RWPE2 (cell line): ENCODE results near the gene PRH2.

Source experiments
- ATAC-seq: fragments of 200-7000 bp; cut with Tn5 transposase; 3 replicates; pipeline ENCODE4 v1.9.1; 2021; ENCODE audit warnings: low read depth
- DNase-seq: peaks from one replicate; pipeline ENCODE4 v3.0.0-alpha.2; 2020; ENCODE audit warnings: low spot score
- H3K27ac ChIP-seq: fragments of 450-650 bp; 2 replicates; pipeline ENCODE4 v1.5.1; 2017; ENCODE audit warnings: mild to moderate bottlenecking; ENCODE audit not compliant: poor library complexity, severe bottlenecking
- H3K27me3 ChIP-seq: fragments of 250-450 bp; sonication (Bioruptor Pico); 2 replicates; pipeline ENCODE4 v1.5.1; 2021; ENCODE audit warnings: mild to moderate bottlenecking, moderate library complexity; ENCODE audit not compliant: insufficient read depth, poor library complexity, severe bottlenecking
- H3K36me3 ChIP-seq: fragments of 250-450 bp; sonication (Bioruptor Pico); 2 replicates; pipeline ENCODE4 v1.5.1; 2020; ENCODE audit warnings: low read depth, mild to moderate bottlenecking, moderate library complexity
- H3K4me1 ChIP-seq: fragments of 250-450 bp; sonication (Bioruptor Pico); 2 replicates; pipeline ENCODE4 v1.5.1; 2021; ENCODE audit warnings: mild to moderate bottlenecking, moderate library complexity; ENCODE audit not compliant: insufficient read depth, poor library complexity, severe bottlenecking
- H3K4me3 ChIP-seq: fragments of 250-450 bp; sonication (Bioruptor Pico); 2 replicates; pipeline ENCODE4 v1.5.1; 2021; ENCODE audit warnings: mild to moderate bottlenecking, moderate library complexity; ENCODE audit not compliant: severe bottlenecking
- H3K9me3 ChIP-seq: fragments of 250-450 bp; sonication (Bioruptor Pico); 2 replicates; pipeline ENCODE4 v1.5.1; 2021; ENCODE audit warnings: mild to moderate bottlenecking, moderate library complexity; ENCODE audit not compliant: severe bottlenecking
- TF ChIP-seq, protein P1 (sequence below): fragments of 450-650 bp; IDR thresholded peaks from one replicate; pipeline ENCODE4 v1.5.1; 2017; ENCODE audit warnings: mild to moderate bottlenecking, moderate library complexity; ENCODE audit not compliant: poor library complexity, severe bottlenecking

Gene PRH2

DNA sequence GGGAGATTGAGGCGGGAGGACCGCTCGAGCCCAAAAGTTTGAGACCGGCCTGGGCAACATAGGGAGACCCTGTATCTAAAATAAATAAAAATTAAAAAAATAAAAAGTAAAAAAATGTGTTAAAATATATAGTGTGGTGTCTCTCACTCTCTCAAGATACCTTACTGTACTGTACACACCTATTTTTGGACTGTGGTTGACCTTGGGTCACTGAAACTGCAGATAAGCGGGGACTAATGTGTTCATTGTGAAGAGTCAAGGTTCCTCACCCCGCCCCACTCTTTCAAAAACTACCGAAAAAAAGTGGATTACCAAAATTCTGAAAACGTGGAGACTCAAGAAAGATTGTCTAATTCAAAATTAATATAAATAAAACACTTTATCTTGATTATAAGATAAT lies 18.7 kb upstream of the PRH2 start:
- H3K4me3 ChIP-seq, result no peak overlapping the region
- H3K27ac ChIP-seq, result no peak overlapping the region
- H3K9me3 ChIP-seq, result no peaks in the 10 kb centered on the region
- DNase-seq (no peak), ATAC-seq (no peak)
- H3K27me3 ChIP-seq, result no peaks in the 10 kb centered on the region
- H3K36me3 ChIP-seq, result no peaks in the 10 kb centered on the region
- TF ChIP-seq, protein P1, sequence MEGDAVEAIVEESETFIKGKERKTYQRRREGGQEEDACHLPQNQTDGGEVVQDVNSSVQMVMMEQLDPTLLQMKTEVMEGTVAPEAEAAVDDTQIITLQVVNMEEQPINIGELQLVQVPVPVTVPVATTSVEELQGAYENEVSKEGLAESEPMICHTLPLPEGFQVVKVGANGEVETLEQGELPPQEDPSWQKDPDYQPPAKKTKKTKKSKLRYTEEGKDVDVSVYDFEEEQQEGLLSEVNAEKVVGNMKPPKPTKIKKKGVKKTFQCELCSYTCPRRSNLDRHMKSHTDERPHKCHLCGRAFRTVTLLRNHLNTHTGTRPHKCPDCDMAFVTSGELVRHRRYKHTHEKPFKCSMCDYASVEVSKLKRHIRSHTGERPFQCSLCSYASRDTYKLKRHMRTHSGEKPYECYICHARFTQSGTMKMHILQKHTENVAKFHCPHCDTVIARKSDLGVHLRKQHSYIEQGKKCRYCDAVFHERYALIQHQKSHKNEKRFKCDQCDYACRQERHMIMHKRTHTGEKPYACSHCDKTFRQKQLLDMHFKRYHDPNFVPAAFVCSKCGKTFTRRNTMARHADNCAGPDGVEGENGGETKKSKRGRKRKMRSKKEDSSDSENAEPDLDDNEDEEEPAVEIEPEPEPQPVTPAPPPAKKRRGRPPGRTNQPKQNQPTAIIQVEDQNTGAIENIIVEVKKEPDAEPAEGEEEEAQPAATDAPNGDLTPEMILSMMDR, result no peak
- no peaks in the 10 kb centered on the region for H3K4me1 ChIP-seq

DNA sequence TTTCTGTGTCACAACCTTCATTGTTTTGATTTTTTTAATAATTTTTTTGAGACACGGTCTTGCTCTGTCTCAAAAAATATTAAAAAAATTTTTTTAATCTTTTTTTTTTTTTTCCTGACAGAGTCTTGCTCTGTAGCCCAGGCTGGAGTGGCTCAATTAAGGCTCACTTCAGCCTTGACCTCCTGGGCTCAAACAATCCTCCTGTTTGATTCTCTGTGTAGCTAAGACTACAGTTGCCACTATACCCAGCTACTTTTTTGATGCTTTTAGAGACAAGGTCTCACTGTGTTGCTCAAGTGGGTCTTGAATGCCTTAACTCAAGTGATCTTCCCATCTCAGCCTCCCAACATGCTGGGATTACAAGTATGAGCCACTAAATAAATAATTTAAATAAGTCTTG lies 9.2 kb upstream of the PRH2 start:
- H3K27ac ChIP-seq, result no peak overlapping the region
- DNase-seq (no peak), ATAC-seq (no peak)
- no peaks in the 10 kb centered on the region for H3K9me3 ChIP-seq
- H3K27me3 ChIP-seq, result no peaks in the 10 kb centered on the region
- H3K4me3 ChIP-seq, result no peak overlapping the region
- H3K4me1 ChIP-seq, result no peaks in the 10 kb centered on the region
- TF ChIP-seq, protein P1, result no peak
- no peaks in the 10 kb centered on the region for H3K36me3 ChIP-seq

DNA sequence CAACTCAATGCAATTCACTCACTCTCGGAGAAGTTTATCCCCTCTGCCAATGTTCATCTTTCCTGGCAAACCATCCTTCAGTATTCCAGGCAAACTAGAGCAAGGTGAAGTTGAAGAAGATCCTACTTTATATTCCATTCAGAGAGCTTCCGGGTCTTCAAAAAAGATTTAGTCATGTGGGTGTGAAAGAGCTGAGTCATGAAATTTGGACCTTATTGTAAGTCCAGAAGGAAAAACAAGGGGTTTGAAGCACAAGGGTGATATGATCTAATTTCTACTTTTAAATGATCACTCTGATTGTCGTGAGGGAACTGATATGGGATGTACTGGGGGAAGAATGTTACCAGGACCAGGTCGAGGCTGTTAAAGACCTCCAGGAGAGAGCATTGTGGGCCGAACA lies 2.8 kb upstream of the PRH2 start:
- H3K9me3 ChIP-seq, result no peaks in the 10 kb centered on the region
- TF ChIP-seq, protein P1, result no peak
- no peak overlapping the region for H3K4me3 ChIP-seq
- H3K4me1 ChIP-seq, result no peaks in the 10 kb centered on the region
- ATAC-seq, result no peak
- no peaks in the 10 kb centered on the region for H3K27me3 ChIP-seq
- H3K27ac ChIP-seq, result no peak overlapping the region
- DNase-seq, result no peak
- H3K36me3 ChIP-seq, result no peaks in the 10 kb centered on the region

DNA sequence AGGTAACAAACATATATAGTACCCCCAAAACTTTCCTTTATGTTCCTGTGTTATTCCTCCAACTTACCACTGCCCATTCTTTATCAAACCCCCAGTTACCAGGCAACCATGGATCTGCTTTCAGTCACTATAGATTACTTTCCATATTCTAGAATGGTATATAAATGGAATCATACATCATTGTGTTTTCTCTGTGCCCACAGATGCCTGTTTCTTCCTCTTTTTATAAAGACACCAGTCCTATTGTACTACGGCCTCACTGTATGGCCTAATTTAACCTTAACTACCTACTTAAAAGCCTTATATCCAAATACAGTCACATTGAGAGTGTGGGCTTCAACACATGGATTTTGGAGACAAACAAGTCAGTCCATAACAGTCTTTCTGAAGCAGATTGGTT lies 7.5 kb downstream of the PRH2 start:
- no peaks in the 10 kb centered on the region for H3K9me3 ChIP-seq
- TF ChIP-seq, protein P1, result no peak
- ATAC-seq (no peak), DNase-seq (no peak)
- no peak overlapping the region for H3K27ac ChIP-seq
- no peaks in the 10 kb centered on the region for H3K27me3 ChIP-seq
- H3K36me3 ChIP-seq, result no peaks in the 10 kb centered on the region
- peaks cover 8% of the 10 kb centered on the region for H3K4me1 ChIP-seq
- no peak overlapping the region for H3K4me3 ChIP-seq

DNA sequence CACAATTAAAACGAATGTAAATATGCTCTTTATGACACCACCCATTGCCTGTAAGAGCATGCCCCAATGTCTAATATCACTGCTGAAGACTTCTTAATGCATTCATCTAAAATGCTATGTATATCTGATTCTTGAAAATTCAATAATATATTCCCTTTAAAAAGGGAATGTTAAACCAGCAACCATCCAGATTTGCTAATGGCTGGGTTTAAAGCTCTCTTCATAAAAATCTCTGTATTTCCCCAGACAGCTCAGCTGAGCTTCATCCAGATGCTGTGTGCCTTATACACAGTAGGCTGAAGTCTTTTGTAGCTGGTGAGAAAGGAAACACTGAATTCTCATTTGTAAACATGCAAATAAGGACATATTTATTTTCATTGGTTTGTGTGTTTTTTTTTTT lies 10.1 kb downstream of the PRH2 start, which contains the start of gene TAS2R14:
TAS2R14 (minus strand) TSS at position 101 of the 400 bp plus-strand sequence; CDS start at position 45, 56 bp downstream.
- no peak for DNase-seq
- no peaks in the 10 kb centered on the region for H3K27me3 ChIP-seq
- TF ChIP-seq, protein P1, result no peak
- H3K4me3 ChIP-seq, result no peak within 1 kb of the TSS
- no peaks in the 10 kb centered on the region for H3K36me3 ChIP-seq
- peak within 1 kb of the TSS; percentile 58 for H3K27ac ChIP-seq
- H3K9me3 ChIP-seq, result no peaks in the 10 kb centered on the region
- H3K4me1 ChIP-seq, result peaks cover 12% of the 10 kb centered on the region
- ATAC-seq, result no peak
